T follicular helper cell (primary cell): ENCODE data around the gene ANKIB1.
"Not testable (repeated sequence)": the region's sequence is repeated elsewhere in the genome, so short reads cannot be mapped to it uniquely, and the experiment has no call there.

Source experiments
- DNase-seq: peaks from one replicate; pipeline ENCODE4 v3.0.0-alpha.2; 2020; ENCODE audit warnings: low read depth
- total RNA-seq, 2 experiments: gene quantifications; one replicate each; lab custom pipeline; 2026; lab: John Stamatoyannopoulos, UW

Gene ANKIB1, protein sequence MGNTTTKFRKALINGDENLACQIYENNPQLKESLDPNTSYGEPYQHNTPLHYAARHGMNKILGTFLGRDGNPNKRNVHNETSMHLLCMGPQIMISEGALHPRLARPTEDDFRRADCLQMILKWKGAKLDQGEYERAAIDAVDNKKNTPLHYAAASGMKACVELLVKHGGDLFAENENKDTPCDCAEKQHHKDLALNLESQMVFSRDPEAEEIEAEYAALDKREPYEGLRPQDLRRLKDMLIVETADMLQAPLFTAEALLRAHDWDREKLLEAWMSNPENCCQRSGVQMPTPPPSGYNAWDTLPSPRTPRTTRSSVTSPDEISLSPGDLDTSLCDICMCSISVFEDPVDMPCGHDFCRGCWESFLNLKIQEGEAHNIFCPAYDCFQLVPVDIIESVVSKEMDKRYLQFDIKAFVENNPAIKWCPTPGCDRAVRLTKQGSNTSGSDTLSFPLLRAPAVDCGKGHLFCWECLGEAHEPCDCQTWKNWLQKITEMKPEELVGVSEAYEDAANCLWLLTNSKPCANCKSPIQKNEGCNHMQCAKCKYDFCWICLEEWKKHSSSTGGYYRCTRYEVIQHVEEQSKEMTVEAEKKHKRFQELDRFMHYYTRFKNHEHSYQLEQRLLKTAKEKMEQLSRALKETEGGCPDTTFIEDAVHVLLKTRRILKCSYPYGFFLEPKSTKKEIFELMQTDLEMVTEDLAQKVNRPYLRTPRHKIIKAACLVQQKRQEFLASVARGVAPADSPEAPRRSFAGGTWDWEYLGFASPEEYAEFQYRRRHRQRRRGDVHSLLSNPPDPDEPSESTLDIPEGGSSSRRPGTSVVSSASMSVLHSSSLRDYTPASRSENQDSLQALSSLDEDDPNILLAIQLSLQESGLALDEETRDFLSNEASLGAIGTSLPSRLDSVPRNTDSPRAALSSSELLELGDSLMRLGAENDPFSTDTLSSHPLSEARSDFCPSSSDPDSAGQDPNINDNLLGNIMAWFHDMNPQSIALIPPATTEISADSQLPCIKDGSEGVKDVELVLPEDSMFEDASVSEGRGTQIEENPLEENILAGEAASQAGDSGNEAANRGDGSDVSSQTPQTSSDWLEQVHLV
- 91.6 to 113 reads per million in 2 experiments for total RNA-seq

DNA sequence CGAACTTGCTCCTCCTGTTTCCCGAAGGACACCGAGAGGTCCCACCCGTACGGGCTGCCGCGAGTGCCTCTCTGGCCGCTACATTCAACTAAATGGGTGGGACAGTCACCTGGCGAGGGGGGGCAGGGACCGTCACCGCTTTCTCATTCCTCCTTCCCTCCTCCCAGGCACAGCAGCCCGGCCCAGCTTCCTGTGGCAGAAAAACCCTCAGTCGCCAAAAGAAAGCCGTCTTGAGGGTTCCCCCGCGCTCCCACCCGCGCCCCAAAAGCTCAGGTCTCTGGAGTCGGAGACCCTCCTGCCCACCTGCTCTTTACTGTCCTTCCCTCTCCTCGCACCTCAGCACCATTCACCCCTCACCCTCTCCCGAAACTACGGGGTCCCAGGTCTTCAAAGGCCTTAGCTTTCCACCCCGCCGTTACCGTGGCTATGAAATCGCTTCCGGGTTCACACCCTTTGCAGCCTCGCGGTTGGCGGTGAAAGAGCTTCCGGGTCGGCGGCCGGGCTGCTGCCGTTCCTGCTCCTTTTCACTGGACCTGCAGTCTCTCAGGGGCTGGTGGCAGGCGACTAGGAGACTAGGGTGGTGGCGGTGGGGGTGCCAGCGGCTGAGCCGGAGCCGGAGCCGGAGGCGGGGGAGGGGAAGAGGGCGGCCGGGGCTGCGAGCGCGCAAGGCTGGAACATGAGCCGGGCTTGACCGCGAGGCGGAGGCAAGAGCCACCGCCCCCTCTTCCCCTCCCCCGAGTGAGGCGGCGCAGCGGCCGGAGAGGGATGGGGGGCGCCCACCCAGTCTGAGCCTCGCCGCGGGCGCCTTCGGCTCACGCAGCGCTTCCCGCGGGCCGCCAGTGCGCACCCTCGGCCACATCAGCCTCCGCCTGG, at the start of gene ANKIB1, which contains the start of gene KRIT1:
Gene ANKIB1 (plus strand): TSS at position 488 of the 873 bp plus-strand sequence. CDS start 49,005 bp downstream, outside the sequence.
Gene KRIT1 (minus strand): TSS at position 428 of the 873 bp plus-strand sequence. CDS start 3,779 bp downstream, outside the sequence.
- peak; percentile 82 for DNase-seq

DNA sequence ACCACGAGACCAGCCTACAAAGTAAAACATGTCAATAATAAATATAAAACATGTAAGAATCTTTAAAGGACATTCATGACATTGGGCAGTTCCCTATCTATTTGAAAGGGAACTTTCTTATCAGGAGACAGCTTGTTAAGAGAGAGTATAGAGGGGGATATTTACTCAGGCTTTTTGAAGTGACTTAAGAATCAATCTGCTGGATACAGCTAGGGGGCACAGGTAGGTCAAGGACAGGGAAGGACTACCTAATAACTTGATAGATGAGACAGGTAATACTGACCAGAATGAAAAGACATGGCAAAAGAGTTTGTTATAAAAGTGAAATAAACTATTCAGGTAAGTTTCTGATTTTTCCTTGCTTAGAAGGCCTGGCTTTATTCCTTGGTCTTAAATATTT, 45.0 kb upstream of the ANKIB1 start:
- DNase-seq, result no peak

DNA sequence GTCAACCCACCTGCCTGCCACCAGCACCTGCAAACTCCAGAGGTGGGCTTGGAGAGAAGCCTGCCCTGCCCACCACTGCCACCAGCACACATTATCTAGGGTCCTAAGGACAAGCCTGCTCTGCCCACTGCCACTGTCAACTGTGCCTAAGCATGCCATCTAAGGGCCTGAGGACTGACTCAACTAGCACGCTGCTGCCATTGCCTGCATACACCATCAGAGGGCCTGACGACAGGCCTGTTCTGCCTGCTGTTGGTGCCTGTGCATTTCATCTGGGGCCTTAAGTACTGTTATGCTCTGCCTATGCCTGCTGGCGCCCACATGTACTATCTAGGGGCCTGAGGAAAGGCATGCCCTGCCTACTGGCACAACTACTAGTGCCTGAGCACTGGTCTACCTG, 39.8 kb upstream of the ANKIB1 start:
- no peak for DNase-seq

DNA sequence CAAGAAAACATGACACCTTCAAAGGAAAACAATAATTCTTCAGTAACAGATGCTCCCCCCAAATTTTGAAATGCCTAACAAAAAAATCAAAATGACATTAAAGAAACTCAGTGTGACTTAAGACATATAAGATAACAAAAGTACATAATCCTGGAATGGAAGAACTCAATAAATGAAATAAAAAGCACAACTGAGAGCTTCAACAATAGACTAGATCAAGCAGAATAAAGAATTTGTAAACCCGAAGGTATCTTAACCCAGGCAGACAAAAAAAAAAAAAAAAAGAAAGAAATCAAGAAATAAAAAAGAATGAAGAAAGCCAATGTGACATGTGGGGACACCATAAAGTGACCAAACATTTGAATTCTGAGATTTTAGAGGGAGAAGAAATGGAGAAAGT, 39.1 kb upstream of the ANKIB1 start:
- DNase-seq, result no peak

DNA sequence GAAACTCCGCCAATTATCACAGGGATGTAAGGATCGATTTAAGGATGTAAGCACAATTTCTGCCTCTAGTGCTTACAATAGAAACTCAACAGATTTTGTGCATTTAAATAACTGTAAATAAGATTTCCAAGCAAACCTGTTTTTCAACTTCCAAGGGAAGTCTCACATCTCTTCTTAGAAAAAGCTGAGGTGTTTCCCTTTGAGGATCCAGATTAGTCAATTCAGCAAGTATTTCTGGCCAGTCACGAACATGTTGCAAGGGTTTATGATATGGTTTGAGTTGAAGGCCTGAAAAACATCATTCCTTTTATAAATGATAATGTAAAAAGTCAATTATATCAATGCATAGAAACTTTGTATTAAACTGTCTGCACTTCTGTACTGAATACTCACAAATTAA, 24.0 kb upstream of the ANKIB1 start:
- no peak for DNase-seq

DNA sequence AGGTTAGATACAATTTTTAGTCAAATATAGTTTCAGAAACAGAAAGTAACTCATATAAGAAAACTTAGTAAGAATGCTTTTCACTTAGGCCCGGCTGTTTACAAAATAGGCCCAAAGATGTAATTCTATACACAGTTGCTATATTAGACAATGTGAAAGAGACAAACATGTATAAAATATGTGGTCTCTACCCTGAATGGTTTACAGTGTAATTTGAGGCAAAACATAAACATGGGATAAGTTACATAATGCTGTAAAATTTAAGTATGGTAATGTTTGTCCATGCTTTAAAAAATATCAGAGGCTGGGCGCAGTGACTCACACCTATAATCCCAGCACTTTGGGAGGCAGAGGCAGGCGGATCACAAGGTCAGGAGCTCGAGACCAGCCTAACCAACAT, 18.8 kb upstream of the ANKIB1 start:
- DNase-seq, result no peak

DNA sequence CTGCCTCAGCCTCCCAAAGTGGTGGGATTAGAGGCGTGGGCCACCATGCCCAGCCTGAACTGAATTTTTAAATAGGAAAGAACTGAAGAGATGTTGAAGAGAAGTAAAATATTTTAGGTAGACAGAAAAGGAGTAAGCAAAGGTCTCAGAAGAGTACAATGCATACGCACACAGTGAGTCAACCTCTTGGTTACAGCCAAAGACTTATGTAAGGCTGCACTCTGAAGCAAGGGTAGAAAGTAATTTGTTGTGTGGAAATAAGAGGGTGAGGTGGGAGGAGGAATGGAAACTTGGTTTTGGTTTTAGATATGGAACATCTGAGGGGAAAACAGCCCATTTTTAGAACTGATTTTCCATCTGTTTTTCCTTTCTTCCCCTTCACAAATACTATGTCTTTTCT, 17.7 kb upstream of the ANKIB1 start:
- no peak for DNase-seq

DNA sequence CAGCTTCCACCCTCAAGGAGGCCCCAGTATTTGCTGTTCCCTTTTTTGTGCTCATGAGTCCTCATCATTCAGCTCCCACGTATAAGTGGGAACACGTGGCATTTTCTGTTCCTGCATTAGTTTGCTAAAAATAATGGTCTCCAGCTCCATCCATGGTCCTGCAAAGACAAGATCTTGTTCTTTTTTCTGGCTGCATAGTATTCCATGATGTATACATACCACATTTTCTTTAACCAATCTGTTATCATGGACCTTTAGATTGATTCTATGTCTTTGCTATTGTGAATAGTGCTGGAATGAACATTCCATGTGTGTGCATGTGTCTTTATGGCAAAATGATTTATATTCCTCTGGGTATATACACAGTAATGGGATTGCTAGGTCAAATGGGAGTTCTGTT, 17.0 kb upstream of the ANKIB1 start:
- DNase-seq, result no peak

DNA sequence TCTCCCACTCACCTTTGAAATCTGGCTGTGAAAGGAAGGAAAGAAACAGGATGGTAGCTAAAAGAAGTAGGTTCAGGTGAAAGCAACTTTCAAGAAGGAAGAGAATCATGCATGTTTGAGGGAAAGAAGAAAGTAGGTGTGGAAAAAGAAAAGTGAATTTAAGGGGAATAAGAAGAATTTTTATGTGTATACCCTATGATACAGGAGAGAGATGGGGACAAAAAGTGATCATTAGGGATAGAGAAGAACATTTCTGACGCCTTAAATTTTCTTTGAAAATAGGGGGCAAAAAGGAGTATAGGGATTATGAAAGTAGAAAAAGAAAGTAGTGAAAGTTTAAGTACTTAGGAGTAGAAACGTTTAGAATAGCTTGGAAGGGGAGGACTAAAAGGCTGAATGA, 15.2 kb upstream of the ANKIB1 start:
- DNase-seq, result no peak

DNA sequence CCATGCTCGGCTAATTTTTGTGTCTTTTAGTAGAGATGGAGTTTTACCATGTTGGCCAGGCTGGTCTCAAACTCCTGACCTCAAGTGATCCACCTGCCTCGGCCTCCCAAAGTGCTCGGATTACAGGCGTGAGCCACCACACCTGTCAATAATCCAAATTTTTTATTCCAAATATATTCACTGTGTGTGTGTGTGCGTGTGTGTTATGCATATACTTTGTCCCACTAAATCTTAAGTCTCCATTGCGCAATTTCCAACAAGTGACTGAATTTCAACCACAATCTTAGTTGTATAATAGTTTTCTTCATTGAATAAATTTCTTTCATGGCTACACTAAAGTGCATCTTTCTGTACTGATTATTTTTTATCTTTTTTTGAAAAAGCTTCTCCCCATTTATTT, 2.8 kb upstream of the ANKIB1 start:
- no peak for DNase-seq

DNA sequence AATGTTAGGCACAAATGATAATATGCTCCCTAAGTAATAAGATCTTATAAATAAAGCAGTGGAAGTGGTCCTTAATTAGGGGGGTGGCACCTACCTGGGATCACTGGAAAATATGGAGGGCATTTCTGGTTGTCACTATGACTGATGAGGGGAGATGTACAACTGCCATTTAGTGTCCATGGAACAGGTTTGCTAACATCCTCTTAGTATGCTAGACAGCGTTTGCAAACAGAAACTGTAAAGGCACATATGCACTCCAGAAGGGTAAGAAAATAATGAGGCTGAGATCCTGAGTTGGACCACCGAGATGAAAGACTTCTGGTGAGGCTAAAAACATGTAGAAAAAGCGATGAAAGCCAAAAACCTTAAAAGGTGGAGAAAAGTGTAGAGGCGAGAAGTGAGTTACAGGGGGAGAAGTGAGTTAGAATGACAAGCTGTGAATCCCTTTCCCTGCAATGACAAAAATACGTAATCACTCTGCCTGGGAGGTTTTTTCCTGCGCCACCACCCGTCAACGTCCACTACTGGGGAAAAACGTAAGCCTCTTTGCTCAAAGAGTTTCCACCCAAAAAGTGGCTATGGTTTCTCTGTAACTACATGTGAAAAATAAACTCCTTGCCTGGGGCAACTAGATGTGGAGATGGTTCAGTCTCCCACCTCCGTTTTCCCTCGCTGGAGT, 827 bp upstream of the ANKIB1 start:
- DNase-seq, result peak; percentile 15

DNA sequence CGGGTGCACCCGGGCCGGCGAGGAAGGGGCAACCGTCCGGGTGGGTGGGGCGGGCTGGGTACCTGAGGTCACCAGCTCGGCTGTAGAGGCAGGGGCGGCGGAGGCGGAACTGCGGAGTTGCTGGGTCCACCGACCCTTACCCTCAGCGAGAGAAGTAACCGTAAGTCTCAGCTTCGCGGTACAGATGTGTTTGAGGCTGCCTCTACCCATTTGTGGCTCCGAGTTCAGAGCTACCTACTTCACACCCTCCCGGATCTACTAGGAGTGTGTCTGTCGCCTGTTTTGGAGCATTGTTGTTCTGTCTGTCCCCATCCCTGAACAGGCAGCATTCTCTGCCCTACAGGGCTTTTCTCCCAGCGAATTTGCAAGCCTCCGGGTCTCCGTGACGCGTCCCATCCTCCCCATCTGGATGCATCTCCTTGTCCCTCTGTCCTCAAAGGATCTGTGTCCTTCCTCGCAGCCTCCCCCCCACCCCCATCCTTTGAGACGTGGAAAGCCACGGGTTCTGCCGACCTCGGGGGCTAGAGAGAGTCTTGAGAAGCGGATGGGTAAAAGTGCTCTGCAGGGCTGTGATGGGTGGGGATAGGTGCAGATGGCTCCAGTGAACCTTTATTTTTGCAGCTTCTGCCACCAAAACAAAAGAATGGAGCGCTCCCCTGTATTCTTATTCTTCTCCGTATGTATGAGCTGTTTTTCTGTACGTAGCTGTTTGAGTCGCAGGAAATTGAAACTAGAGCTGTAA, 757 bp downstream of the ANKIB1 start:
- peak; percentile 1 for DNase-seq

DNA sequence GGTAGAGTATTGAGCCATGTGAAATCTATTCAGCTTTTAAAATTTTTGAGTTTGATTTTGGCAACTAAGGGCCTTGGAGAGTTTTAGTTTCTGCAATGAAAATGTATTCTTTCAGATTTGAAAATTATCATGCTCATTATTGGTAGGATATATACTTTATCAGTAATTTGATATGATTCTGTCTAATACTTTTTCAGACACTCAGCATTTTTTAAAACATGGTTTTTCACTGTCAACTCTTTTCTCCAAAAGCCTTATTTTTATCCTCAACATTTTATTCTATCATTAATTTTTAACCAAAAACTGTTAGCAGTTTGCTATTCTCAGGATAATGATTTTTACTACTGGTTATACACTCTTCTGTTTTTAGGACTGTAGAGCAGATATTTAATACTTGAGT, 4.8 kb downstream of the ANKIB1 start:
- no peak for DNase-seq

DNA sequence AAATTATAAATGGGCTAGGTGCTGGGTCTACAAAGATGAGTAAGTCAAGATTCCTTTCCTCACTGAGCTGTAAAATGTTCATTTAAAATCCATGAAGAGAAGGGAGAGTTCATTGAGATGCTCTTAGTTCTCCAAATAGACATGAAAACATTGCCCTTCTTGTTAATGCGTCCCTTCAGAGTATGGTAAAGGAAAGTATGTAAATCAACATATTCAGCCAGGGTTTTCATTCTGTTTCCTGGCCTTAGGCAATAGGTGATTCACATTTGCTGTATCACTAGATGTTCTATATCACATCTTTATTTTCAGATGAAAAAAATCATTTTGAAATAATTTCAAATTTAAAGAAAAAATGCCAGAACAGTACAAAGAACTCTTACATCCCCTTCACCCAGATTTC, 5.4 kb downstream of the ANKIB1 start:
- no peak for DNase-seq

DNA sequence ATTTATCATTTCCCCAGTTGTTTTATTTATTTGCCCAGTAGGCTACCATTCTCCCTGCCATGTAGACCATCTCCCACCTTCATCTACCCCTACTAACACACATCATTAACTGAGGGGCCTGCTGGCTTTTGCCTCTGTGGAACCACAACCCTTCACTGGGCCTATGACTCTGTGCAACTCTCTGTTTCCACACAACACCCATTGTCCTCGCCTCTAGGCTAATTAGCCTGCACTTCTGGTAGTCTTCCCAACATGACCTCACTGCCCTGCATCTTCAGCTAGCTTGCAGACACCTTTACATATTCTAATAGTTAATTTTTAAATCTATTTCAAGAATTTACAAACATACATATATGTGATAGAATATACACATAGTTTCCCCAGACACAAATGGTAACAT, 7.5 kb downstream of the ANKIB1 start:
- no peak for DNase-seq

DNA sequence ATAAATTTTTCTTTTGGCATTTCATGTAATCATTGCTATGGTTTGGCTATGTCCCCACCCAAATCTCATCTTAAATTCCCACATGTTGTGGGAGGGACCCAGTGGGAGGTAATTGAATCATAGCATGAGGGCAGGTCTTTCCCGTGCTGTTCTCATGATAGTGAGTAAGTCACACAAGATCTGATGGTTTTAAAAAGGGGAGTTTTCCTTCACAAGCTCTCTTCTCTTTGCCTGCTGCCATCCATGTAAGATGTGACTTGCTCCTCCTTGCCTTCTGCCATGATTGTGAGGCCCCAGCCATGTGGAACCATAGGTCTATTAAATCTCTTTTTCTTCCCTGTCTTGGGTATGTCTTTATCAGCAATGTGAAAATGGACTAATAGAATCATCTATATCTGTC, 9.0 kb downstream of the ANKIB1 start:
- not testable (repeated sequence) for DNase-seq

DNA sequence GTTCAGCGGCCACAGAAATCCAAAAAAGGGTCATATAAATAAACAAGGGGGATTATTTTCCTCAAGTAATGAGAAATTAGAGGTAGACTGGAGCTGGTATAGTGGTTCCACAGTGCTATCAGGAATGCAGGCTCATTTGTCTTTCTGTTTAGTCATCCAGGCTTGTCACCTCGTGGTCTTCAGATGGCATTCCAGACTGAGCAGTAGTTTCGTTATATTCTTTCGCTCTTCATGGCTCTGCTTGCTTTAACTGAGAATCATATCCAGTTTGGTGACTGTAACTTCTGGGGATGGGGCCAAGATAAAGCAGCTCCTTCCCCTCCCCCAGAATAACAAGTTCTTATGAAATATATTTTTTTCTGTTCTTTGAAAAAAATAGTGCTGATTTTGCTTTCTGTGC, 9.5 kb downstream of the ANKIB1 start:
- no peak for DNase-seq

DNA sequence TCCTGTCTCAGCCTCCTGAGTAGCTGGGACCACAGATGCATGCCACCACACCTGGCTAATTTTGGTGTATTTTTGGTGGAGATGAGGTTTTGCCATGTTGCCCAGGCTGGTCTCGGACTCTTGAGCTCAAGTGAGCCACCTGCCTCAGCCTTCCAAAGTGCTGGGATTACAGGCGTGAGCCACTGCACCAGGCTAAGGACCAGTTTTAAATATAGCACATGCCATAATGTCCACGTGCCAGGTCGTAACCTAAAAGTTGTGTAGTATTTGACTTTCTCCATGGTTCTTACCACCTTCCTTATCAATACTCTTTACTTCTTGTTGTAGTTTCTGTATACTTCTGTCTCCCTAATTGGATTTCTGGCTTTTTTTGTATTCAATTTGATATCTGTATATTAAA, 13.3 kb downstream of the ANKIB1 start:
- DNase-seq, result no peak

DNA sequence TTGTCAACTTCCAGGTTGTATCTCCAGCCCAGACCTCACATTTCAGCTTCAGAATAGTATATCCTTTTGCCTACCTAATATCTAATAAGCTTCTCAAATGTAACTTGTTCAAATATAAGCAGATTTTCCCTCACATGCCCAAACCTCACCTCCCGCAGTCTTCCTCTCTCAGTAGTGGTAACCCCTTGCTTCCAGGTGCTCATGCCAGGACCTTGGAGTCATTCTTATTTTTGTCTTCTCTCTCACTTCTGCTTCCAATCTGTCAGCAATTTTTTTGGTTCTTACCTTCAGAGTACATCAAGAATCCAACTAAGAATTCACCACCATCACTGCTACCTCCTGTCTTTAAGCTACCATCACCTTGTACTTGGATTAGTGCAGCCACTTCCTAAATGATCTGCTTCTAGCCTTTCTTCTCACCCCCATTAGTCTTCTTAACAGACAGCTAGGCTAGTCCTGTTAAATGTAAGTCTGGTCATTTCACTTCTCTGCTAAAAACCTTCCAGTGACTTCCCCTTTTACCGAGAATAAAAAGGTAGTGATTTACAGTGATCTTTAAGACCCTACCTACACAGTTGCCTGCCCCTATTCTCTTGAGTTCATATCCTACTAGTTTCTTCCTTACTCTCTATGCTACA, 14.0 kb downstream of the ANKIB1 start:
- DNase-seq, result no peak
